SJCRH30 (cell line): Measurements from ENCODE around the gene TKTL1. TPM values are rescaled to one million over a fixed set of nuclear protein-coding genes. Genes with fewer than 3 reads are reported as not detected.

Experiments used
- DNase-seq, 2 experiments: peaks; one replicate each; pipeline ENCODE4 v3.0.0-alpha.2; 2015 to 2020
- H3K27ac ChIP-seq: fragments of 250-450 bp; sonication (Bioruptor Pico); 2 replicates; pipeline ENCODE4 v1.5.1; 2020; ENCODE audit warnings: mild to moderate bottlenecking, moderate library complexity
- H3K27me3 ChIP-seq: fragments of 250-450 bp; sonication (Bioruptor Pico); 2 replicates; pipeline ENCODE4 v1.5.1; 2020; ENCODE audit warnings: mild to moderate bottlenecking, moderate library complexity
- H3K36me3 ChIP-seq: fragments of 250-450 bp; sonication (Bioruptor Pico); 2 replicates; pipeline ENCODE4 v1.5.1; 2020; ENCODE audit warnings: mild to moderate bottlenecking, moderate library complexity
- H3K4me1 ChIP-seq: fragments of 250-450 bp; sonication (Bioruptor Pico); 2 replicates; pipeline ENCODE4 v1.5.1; 2020; ENCODE audit warnings: mild to moderate bottlenecking, moderate library complexity
- H3K4me3 ChIP-seq: fragments of 250-450 bp; sonication (Bioruptor Pico); 2 replicates; pipeline ENCODE4 v1.5.1; 2020; ENCODE audit warnings: mild to moderate bottlenecking, moderate library complexity
- H3K9me3 ChIP-seq: fragments of 250-450 bp; sonication (Bioruptor Pico); replicated peaks from 2 replicates; pipeline ENCODE4 v1.5.1; 2020; ENCODE audit warnings: mild to moderate bottlenecking, moderate library complexity
- total RNA-seq: library from RNA; depleted of rRNA; stranded (reverse); fragments of >200 nt; shearing (Covaris generic); gene quantifications from 2 replicates; pipeline ENCODE4 v1.2.3, GENCODE V29; 2014

TKTL1 gene
- total RNA-seq, 1 experiment from 2014 or later = 1.1 TPM

DNA sequence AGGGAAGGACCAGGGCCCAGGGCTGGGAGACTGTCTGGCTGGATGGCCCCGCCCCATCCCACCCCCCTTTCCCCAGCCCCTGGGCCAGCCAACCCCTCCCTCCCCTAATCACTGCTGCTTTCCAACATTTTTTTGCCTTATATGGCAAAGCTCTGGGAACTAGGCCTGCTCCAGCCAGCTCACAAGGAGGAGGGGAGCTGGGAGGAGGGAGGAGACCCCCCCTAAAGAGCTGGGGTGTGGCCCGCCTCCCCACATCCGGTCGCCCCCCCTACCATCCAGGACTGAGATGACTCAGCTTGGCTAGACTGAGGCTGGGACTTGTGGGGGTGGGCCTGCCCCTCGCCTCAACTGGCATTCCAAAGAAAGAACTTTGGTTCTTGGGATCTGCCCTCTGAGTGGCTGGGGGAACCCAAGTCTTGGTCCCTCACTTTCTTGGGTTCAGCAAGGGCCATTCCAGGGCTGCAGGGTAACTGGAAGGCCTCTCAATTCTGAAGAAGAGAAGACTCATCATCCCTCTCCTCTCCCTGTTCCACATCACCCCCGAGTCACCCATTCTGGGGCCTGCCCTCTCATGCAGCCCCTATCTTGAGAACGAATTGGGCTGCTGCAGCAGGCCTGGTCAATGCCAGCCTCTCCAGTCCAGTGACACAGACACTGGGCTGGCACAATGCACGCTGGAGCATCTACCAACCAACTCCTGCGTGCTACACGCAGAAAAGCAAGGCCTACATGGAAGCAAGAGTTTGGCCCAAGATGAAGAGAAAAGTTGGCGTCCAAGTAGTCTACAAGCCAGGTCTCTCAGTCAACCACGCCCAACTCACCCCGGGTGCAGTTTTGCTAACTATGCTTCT is 74.1 kb downstream of the TKTL1 start:
- H3K4me3 ChIP-seq = peak overlapping the region; percentile 83
- H3K36me3 ChIP-seq = peaks cover 9% of the 10 kb centered on the region
- peaks cover 9% of the 10 kb centered on the region; the same call in 1 of the 2 replicates for H3K4me1 ChIP-seq
- DNase-seq = peak; percentile 72 to 75
- H3K27ac ChIP-seq = peak overlapping the region; percentile 93
- no peaks in the 10 kb centered on the region for H3K9me3 ChIP-seq
- H3K27me3 ChIP-seq = no peaks in the 10 kb centered on the region

- H3K9me3 ChIP-seq = no peaks in the 10 kb centered on the region
- DNase-seq = peak in 1 of 2 experiments; percentile 23
- peak overlapping the region; percentile 60 for H3K27ac ChIP-seq
- peaks cover 5% of the 10 kb centered on the region for H3K36me3 ChIP-seq
- peak overlapping the region; percentile 83 for H3K4me3 ChIP-seq
- peaks cover 13% of the 10 kb centered on the region; the same call in 1 of the 2 replicates for H3K4me1 ChIP-seq
- no peaks in the 10 kb centered on the region for H3K27me3 ChIP-seq
Measured at GRCh38 chrX:154370300-154371016, 74.9 kb downstream of the TKTL1 start.

DNA sequence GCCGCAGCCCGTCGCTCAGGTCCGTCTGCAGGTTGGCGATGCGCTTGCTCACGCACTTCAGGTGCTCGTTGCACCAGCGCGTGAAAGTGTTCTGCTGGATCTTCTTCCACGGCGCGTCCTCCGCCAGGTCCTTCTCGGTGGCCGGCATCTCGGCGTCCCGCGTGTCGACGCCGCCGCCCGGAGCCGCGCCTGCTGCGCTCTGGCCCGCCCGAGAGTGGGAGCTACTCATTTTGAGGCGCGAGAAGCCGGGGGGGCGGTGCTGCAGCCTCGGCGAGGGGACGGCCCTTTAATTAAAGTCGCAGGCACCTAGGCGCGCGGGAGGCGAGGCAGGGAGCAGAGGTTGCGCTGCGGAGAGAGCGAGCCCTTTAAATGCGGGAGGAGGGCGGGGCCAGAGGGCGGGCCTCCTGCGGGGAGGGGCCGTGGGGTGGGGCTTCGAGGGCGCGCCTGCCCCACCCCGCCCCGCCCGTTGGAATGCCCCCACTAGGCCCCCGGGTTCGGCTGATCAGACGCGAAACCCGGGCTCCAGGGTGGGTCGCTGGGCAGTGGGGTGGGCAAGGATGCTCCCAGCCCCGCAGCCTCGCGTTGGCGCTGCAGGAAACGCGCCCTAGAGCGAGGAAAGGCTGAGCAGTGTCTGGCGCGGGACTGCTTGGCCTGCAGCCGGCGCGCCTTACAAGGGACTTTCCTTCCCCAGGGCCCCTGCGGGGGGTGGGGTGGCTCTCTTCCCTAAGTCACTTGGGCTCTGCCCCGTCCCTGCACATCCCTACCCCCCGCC is 75.6 kb downstream of the TKTL1 start:
- H3K36me3 ChIP-seq = peaks cover 5% of the 10 kb centered on the region
- no peaks in the 10 kb centered on the region for H3K27me3 ChIP-seq
- H3K4me3 ChIP-seq = peak overlapping the region; percentile 83
- peak; percentile 93 for DNase-seq
- H3K27ac ChIP-seq = peak overlapping the region; percentile 25; the same call in 1 of the 2 replicates
- H3K4me1 ChIP-seq = peaks cover 13% of the 10 kb centered on the region; the same call in 1 of the 2 replicates
- no peaks in the 10 kb centered on the region for H3K9me3 ChIP-seq

GRCh38 chrX:154371789-154372300 is 76.2 kb downstream of the TKTL1 start:
- Histone ChIP-seq H3K27me3 (no peaks in the 10 kb centered on the region), H3K9me3 (no peaks in the 10 kb centered on the region), H3K36me3 (peaks cover 2% of the 10 kb centered on the region), H3K4me1 (peaks cover 13% of the 10 kb centered on the region; the same call in 1 of the 2 replicates), H3K27ac (no peak overlapping the region), H3K4me3 (peak overlapping the region; percentile 83)
- no peak for DNase-seq

DNA sequence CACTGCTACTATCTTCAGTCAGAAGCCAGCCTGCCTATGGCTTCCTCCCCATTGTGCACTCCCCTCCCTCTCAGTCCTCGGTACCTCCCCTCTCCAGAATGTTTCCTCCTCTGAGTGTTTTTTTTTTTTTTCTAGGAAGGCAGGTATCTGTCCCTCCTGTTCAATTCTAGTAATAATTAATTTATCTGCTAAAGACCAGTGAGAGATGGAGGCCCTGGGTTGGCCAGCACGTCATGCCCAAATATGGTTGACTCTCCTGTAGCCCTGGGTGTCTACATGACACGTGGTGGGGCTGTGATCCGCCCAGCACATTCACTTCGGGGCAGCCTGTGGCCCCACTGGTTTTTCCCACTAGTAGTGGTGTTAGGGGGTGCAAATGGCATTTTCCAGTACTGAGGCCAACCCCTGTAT is 77.0 kb downstream of the TKTL1 start:
- Histone ChIP-seq H3K9me3 (no peaks in the 10 kb centered on the region), H3K27me3 (no peaks in the 10 kb centered on the region), H3K4me3 (no peak overlapping the region), H3K27ac (no peak overlapping the region), H3K36me3 (peaks cover 2% of the 10 kb centered on the region; the same call in 1 of the 2 replicates), H3K4me1 (peaks cover 13% of the 10 kb centered on the region; the same call in 1 of the 2 replicates)
- no peak for DNase-seq

- Histone ChIP-seq H3K4me3 (peak overlapping the region; percentile 34), H3K36me3 (no peaks in the 10 kb centered on the region), H3K9me3 (no peaks in the 10 kb centered on the region), H3K27me3 (no peaks in the 10 kb centered on the region), H3K27ac (no peak overlapping the region), H3K4me1 (peaks cover 10% of the 10 kb centered on the region; the same call in 1 of the 2 replicates)
- DNase-seq = peak; percentile 62 to 81
Measured at GRCh38 chrX:154373340-154374306, 78.0 kb downstream of the TKTL1 start.

- Histone ChIP-seq H3K36me3 (no peaks in the 10 kb centered on the region), H3K27me3 (no peaks in the 10 kb centered on the region), H3K4me3 (peak within 1 kb of the TSS; percentile 34), H3K9me3 (no peaks in the 10 kb centered on the region), H3K27ac (no peak within 1 kb of the TSS), H3K4me1 (peaks cover 5% of the 10 kb centered on the region; the same call in 1 of the 2 replicates)
- no peak for DNase-seq
Measured at GRCh38 chrX:154374313-154375155, 78.9 kb downstream of the TKTL1 start, which contains the start of gene FLNA. Gene FLNA (minus strand): TSS chrX:154374634. CDS start chrX:154371245, 3,389 bp downstream.

GRCh38 chrX:154375156-154375504 is 79.5 kb downstream of the TKTL1 start:
- H3K27ac ChIP-seq = no peak overlapping the region
- no peaks in the 10 kb centered on the region for H3K9me3 ChIP-seq
- DNase-seq = no peak
- H3K4me1 ChIP-seq = peaks cover 5% of the 10 kb centered on the region; the same call in 1 of the 2 replicates
- H3K4me3 ChIP-seq = no peak overlapping the region
- H3K27me3 ChIP-seq = no peaks in the 10 kb centered on the region
- no peaks in the 10 kb centered on the region for H3K36me3 ChIP-seq

DNA sequence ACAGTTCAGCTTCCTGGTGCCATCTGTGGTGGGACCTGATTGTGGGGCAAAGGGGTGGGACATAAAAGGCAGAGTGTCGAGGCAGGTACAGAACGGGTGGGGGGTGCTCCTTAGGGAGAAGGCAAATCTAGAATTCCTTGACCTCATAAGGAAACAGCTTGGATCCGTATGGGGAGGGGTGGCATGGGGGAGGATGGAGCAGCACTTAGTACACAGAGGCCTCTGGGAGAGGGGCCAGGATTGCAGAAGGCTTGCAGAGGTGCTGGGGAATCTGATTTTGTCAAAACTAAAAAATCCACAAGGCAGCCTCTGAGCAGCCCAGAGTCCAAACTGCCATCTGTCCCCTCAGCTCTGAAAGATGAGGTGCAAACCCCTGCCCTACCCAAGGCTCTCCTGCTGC is 81.2 kb downstream of the TKTL1 start:
- Histone ChIP-seq H3K4me1 (peaks cover 5% of the 10 kb centered on the region; the same call in 1 of the 2 replicates), H3K27me3 (no peaks in the 10 kb centered on the region), H3K36me3 (no peaks in the 10 kb centered on the region), H3K9me3 (no peaks in the 10 kb centered on the region), H3K27ac (no peak overlapping the region), H3K4me3 (no peak overlapping the region)
- DNase-seq = no peak

DNA sequence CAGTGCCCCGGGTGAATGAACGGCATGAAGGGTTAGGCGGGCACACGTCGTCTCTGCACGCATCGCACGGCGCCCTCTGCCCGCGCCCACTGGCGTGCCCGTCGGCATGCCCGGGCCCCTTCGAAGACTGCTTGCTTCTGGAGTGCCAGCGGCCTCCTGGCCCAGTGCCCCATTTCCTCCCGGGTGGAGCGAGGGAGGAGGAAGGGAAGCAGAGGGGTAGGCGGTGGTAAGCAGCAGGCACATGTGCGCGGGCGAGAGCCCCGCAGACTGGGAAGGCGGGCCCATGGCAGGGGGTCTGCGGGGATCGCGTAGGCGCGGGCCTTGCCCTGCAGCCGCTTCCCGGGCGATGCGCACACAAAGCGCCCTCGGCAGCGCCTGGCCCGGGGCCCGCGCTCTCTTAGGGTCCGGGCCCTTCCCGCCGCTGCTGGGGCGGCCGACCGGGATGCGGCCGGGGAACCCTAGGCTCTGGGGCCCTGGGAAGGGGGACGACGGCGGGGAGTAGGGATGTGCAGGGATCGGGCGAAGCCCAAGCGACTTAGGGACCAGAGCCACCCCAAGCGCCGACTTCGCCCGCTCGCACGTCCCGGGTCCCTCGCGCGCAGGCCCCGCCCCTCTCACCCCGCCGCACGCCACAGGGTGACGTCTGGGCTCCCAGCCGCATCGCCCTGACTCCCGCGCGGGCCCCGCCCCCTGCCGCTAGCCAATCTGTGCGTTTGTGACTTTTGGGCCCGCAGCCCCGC is 82.6 kb downstream of the TKTL1 start:
- H3K27me3 ChIP-seq = no peaks in the 10 kb centered on the region
- peak; percentile 32 to 46 for DNase-seq
- H3K36me3 ChIP-seq = no peaks in the 10 kb centered on the region
- H3K27ac ChIP-seq = peak overlapping the region; percentile 64
- peak overlapping the region; percentile 65 for H3K4me3 ChIP-seq
- H3K4me1 ChIP-seq = peaks cover 5% of the 10 kb centered on the region; the same call in 1 of the 2 replicates
- no peaks in the 10 kb centered on the region for H3K9me3 ChIP-seq

DNA sequence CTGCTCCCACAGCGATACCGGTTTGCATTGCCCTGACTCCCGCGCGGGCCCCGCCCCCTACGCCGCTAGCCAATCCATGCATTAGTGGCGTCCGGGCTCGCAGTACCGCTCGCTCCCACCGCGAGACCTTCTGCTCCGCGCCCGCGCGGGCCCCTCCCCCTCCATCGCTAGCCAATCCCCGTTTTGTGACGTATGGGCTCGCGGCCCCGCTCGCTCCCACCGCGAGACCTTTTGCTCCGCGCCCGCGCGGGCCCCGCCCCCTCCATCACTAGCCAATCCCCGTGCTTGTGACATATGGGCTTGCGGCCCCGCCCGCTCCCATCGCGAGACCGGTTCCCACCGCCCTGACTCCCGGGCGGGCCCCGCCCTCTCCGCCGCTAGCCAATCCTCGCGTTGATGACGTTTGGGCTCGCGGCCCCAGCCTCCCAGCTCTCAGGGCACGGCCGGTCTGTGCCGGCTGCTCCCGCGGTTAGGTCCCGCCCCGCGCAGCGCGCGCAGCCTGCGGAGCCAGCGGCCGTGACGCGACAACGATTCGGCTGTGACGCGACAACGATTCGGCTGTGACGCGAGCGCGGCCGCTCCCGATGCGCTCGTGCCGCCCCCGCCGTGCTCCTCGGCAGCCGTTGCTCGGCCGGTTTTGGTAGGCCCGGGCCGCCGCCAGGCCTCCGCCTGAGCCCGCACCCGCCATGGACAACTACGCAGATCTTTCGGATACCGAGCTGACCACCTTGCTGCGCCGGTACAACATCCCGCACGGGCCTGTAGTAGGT is 83.4 kb downstream of the TKTL1 start, which contains the start of gene EMD:
EMD (plus strand) TSS at position 497 of the 770 bp plus-strand sequence; CDS start at position 687, 190 bp downstream.
- peak within 1 kb of the TSS; percentile 89 for H3K4me3 ChIP-seq
- H3K4me1 ChIP-seq = peaks cover 5% of the 10 kb centered on the region; the same call in 1 of the 2 replicates
- no peaks in the 10 kb centered on the region for H3K9me3 ChIP-seq
- no peaks in the 10 kb centered on the region for H3K36me3 ChIP-seq
- peak; percentile 97 for DNase-seq
- peak within 1 kb of the TSS; percentile 72 for H3K27ac ChIP-seq
- no peaks in the 10 kb centered on the region for H3K27me3 ChIP-seq
